HG03196 (cell line): Measurements from ENCODE around the gene TLCD3A.

Experiments used
- ATAC-seq: cut with Tn5 transposase; IDR thresholded peaks from one replicate; pipeline ENCODE4 v1.9.1; 2021; ENCODE audit not compliant: unreplicated experiment

TLCD3A gene

GRCh38 chr17:705863-706262 is 26.5 kb upstream of the TLCD3A start:
- ATAC-seq = no peak

- no peak for ATAC-seq
These were observed 24.3 kb upstream of the TLCD3A start for GRCh38 chr17:708132-708531.

GRCh38 chr17:718075-718474 is 14.3 kb upstream of the TLCD3A start:
- ATAC-seq = no peak

- ATAC-seq = no peak
These were observed 11.5 kb upstream of the TLCD3A start for GRCh38 chr17:720706-721539.

GRCh38 chr17:721540-721937 is 10.9 kb upstream of the TLCD3A start:
- no peak for ATAC-seq

GRCh38 chr17:725084-725483 is 7.3 kb upstream of the TLCD3A start:
- no peak for ATAC-seq

- ATAC-seq = no peak
These were observed 6.7 kb upstream of the TLCD3A start for GRCh38 chr17:725746-726145.

GRCh38 chr17:726271-726919 is 6.0 kb upstream of the TLCD3A start:
- ATAC-seq = no peak

- ATAC-seq = no peak
These were observed 3.5 kb upstream of the TLCD3A start for GRCh38 chr17:728911-729310.

- ATAC-seq = peak; percentile 15
These were observed 741 bp upstream of the TLCD3A start for GRCh38 chr17:731644-732066.

- peak; percentile 19 for ATAC-seq
These were observed 715 bp downstream of the TLCD3A start for GRCh38 chr17:732902-733720.

GRCh38 chr17:733743-734142 is 1.3 kb downstream of the TLCD3A start:
- ATAC-seq = no peak

GRCh38 chr17:737561-738113 is 5.2 kb downstream of the TLCD3A start:
- ATAC-seq = no peak

- peak; percentile 49 for ATAC-seq
These were observed 8.0 kb downstream of the TLCD3A start for GRCh38 chr17:740240-741017.

- no peak for ATAC-seq
These were observed 9.9 kb downstream of the TLCD3A start for GRCh38 chr17:742147-742793.

- no peak for ATAC-seq
These were observed 10.7 kb downstream of the TLCD3A start for GRCh38 chr17:743139-743538.

- ATAC-seq = no peak
These were observed 12.5 kb downstream of the TLCD3A start for GRCh38 chr17:744937-745336.

GRCh38 chr17:745406-745805 is 13.0 kb downstream of the TLCD3A start:
- no peak for ATAC-seq

GRCh38 chr17:746181-746580 is 13.8 kb downstream of the TLCD3A start:
- no peak for ATAC-seq
